ENCODE data around the gene ZNF839. TPM values are rescaled to one million over a fixed set of nuclear protein-coding genes. Genes with fewer than 3 reads are reported as not detected.
A peak's percentile ranks its signal among the peaks of the same experiment; 100 is the strongest.

The ZNF839 gene
- polyA plus RNA-seq, 4 donors: 7.8 to 21.7 (median 14.3) TPM

GRCh38 chr14:102316743-102317563, 2.6 kb upstream of the ZNF839 start:
- Histone ChIP-seq H3K4me3 (ENCODE audit: low read depth in 1 of 3, low read length in 3 of 3) (peak overlapping the region; percentile 36 to 74 (median 37)), H3K36me3 (ENCODE audit: control insufficient read depth in 3 of 3, insufficient read depth in 2 of 3, low read depth in 1 of 3, low read length in 3 of 3) (no peaks in the 10 kb centered on the region), H3K4me1 (ENCODE audit: control insufficient read depth in 3 of 3, insufficient read depth in 2 of 3, low read depth in 1 of 3, low read length in 2 of 3) (peaks cover 5 to 44% (median 5%) of the 10 kb centered on the region in 3 donors), H3K9me3 (ENCODE audit: control insufficient read depth in 2 of 2, insufficient read depth in 1 of 2, low read depth in 1 of 2, low read length in 1 of 2) (no peaks in the 10 kb centered on the region), H3K27ac (ENCODE audit: low read depth in 1 of 3, low read length in 2 of 3) (peak overlapping the region; percentile 45 to 97 (median 85)), H3K27me3 (ENCODE audit: control insufficient read depth in 3 of 3, insufficient read depth in 3 of 3, low read length in 3 of 3) (no peaks in the 10 kb centered on the region)
- 0 to 1% (median 1%) methylated on average over 54 of the region's 54 CpGs for WGBS, 3 donors
- peak; percentile 89 to 95 for DNase-seq
- no peak for FAIRE-seq

- peak overlapping the region; percentile 36 to 74 (median 37) for H3K4me3 ChIP-seq (ENCODE audit: low read depth in 1 of 3, low read length in 3 of 3)
- H3K9me3 ChIP-seq (ENCODE audit: control insufficient read depth in 2 of 2, insufficient read depth in 1 of 2, low read depth in 1 of 2, low read length in 1 of 2): no peaks in the 10 kb centered on the region
- no peaks in the 10 kb centered on the region for H3K27me3 ChIP-seq (ENCODE audit: control insufficient read depth in 3 of 3, insufficient read depth in 3 of 3, low read length in 3 of 3)
- H3K36me3 ChIP-seq (ENCODE audit: control insufficient read depth in 3 of 3, insufficient read depth in 2 of 3, low read depth in 1 of 3, low read length in 3 of 3): peaks cover 0 to 3% (median 0%) of the 10 kb centered on the region in 3 donors
- FAIRE-seq (no peak), DNase-seq (peak; percentile 53 to 70)
- peaks cover 5 to 52% (median 7%) of the 10 kb centered on the region in 3 donors for H3K4me1 ChIP-seq (ENCODE audit: control insufficient read depth in 3 of 3, insufficient read depth in 2 of 3, low read depth in 1 of 3, low read length in 2 of 3)
- H3K27ac ChIP-seq (ENCODE audit: low read depth in 1 of 3, low read length in 2 of 3): peak overlapping the region; percentile 45 to 97 (median 85)
- WGBS, 3 donors: 18 to 43% (median 32%) methylated on average over 12 of the region's 12 CpGs
Observed at GRCh38 chr14:102317564-102318248, 1.8 kb upstream of the ZNF839 start.

GRCh38 chr14:102318781-102319276, 717 bp upstream of the ZNF839 start:
- H3K4me1 ChIP-seq (ENCODE audit: control insufficient read depth in 3 of 3, insufficient read depth in 2 of 3, low read depth in 1 of 3, low read length in 2 of 3): peaks cover 5 to 62% (median 7%) of the 10 kb centered on the region in 3 donors
- FAIRE-seq: no peak
- WGBS, 3 donors: 52 to 62% (median 60%) methylated on average over 15 of the region's 15 CpGs
- DNase-seq: no peak
- H3K4me3 ChIP-seq (ENCODE audit: low read depth in 1 of 3, low read length in 3 of 3): peak overlapping the region in 2 of 3 donors; percentile 64 to 88
- no peaks in the 10 kb centered on the region for H3K27me3 ChIP-seq (ENCODE audit: control insufficient read depth in 3 of 3, insufficient read depth in 3 of 3, low read length in 3 of 3)
- H3K27ac ChIP-seq (ENCODE audit: low read depth in 1 of 3, low read length in 2 of 3): peak overlapping the region; percentile 83 to 95 (median 94)
- H3K9me3 ChIP-seq (ENCODE audit: control insufficient read depth in 2 of 2, insufficient read depth in 1 of 2, low read depth in 1 of 2, low read length in 1 of 2): no peaks in the 10 kb centered on the region
- peaks cover 0 to 9% (median 0%) of the 10 kb centered on the region in 3 donors for H3K36me3 ChIP-seq (ENCODE audit: control insufficient read depth in 3 of 3, insufficient read depth in 2 of 3, low read depth in 1 of 3, low read length in 3 of 3)

GRCh38 chr14:102320033-102320660, 601 bp downstream of the ZNF839 start:
- Histone ChIP-seq H3K9me3 (ENCODE audit: control insufficient read depth in 2 of 2, insufficient read depth in 1 of 2, low read depth in 1 of 2, low read length in 1 of 2) (no peaks in the 10 kb centered on the region), H3K36me3 (ENCODE audit: control insufficient read depth in 3 of 3, insufficient read depth in 2 of 3, low read depth in 1 of 3, low read length in 3 of 3) (peaks cover 0 to 9% (median 0%) of the 10 kb centered on the region in 3 donors), H3K4me1 (ENCODE audit: control insufficient read depth in 3 of 3, insufficient read depth in 2 of 3, low read depth in 1 of 3, low read length in 2 of 3) (peaks cover 5 to 56% (median 7%) of the 10 kb centered on the region in 3 donors), H3K4me3 (ENCODE audit: low read depth in 1 of 3, low read length in 3 of 3) (peak overlapping the region; percentile 64 to 88 (median 86)), H3K27ac (ENCODE audit: low read depth in 1 of 3, low read length in 2 of 3) (peak overlapping the region; percentile 83 to 95 (median 94)), H3K27me3 (ENCODE audit: control insufficient read depth in 3 of 3, insufficient read depth in 3 of 3, low read length in 3 of 3) (no peaks in the 10 kb centered on the region)
- 5 to 7% (median 5%) methylated on average over 16 to 30 of the region's 30 CpGs for WGBS, 3 donors
- FAIRE-seq (no peak), DNase-seq (peak; percentile 31 to 74)

GRCh38 chr14:102320671-102321455, 1.3 kb downstream of the ZNF839 start:
- H3K36me3 ChIP-seq (ENCODE audit: control insufficient read depth in 3 of 3, insufficient read depth in 2 of 3, low read depth in 1 of 3, low read length in 3 of 3): peaks cover 0 to 12% (median 0%) of the 10 kb centered on the region in 3 donors
- 68 to 83% (median 73%) methylated on average over 17 of the region's 17 CpGs for WGBS, 3 donors
- FAIRE-seq (no peak), DNase-seq (peak; percentile 39 to 60)
- no peaks in the 10 kb centered on the region for H3K9me3 ChIP-seq (ENCODE audit: control insufficient read depth in 2 of 2, insufficient read depth in 1 of 2, low read depth in 1 of 2, low read length in 1 of 2)
- H3K4me1 ChIP-seq (ENCODE audit: control insufficient read depth in 3 of 3, insufficient read depth in 2 of 3, low read depth in 1 of 3, low read length in 2 of 3): peaks cover 5 to 55% (median 7%) of the 10 kb centered on the region in 3 donors
- H3K4me3 ChIP-seq (ENCODE audit: low read depth in 1 of 3, low read length in 3 of 3): peak overlapping the region in 2 of 3 donors; percentile 64 to 88
- peak overlapping the region; percentile 42 to 95 (median 83) for H3K27ac ChIP-seq (ENCODE audit: low read depth in 1 of 3, low read length in 2 of 3)
- H3K27me3 ChIP-seq (ENCODE audit: control insufficient read depth in 3 of 3, insufficient read depth in 3 of 3, low read length in 3 of 3): no peaks in the 10 kb centered on the region

- Histone ChIP-seq H3K27ac (ENCODE audit: low read depth in 1 of 3, low read length in 2 of 3) (peak overlapping the region; percentile 52 to 83 (median 63)), H3K9me3 (ENCODE audit: control insufficient read depth in 2 of 2, insufficient read depth in 1 of 2, low read depth in 1 of 2, low read length in 1 of 2) (no peaks in the 10 kb centered on the region), H3K4me1 (ENCODE audit: control insufficient read depth in 3 of 3, insufficient read depth in 2 of 3, low read depth in 1 of 3, low read length in 2 of 3) (peaks cover 5 to 52% (median 7%) of the 10 kb centered on the region in 3 donors), H3K36me3 (ENCODE audit: control insufficient read depth in 3 of 3, insufficient read depth in 2 of 3, low read depth in 1 of 3, low read length in 3 of 3) (peaks cover 0 to 20% (median 0%) of the 10 kb centered on the region in 3 donors), H3K4me3 (ENCODE audit: low read depth in 1 of 3, low read length in 3 of 3) (no peak overlapping the region), H3K27me3 (ENCODE audit: control insufficient read depth in 3 of 3, insufficient read depth in 3 of 3, low read length in 3 of 3) (no peaks in the 10 kb centered on the region)
- DNase-seq: peak; percentile 88 to 90
- no peak for FAIRE-seq
- 24 to 68% (median 39%) methylated on average over 12 of the region's 12 CpGs for WGBS, 3 donors
Observed at GRCh38 chr14:102321456-102322422, 2.2 kb downstream of the ZNF839 start.

- FAIRE-seq: no peak
- peak overlapping the region in 2 of 3 donors; percentile 36 to 83 for H3K27ac ChIP-seq (ENCODE audit: low read depth in 1 of 3, low read length in 2 of 3)
Observed at GRCh38 chr14:102323102-102323501, 3.6 kb downstream of the ZNF839 start.

More at GRCh38 chr14:102323102-102323501, 3.6 kb downstream of the ZNF839 start:
- Histone ChIP-seq H3K9me3 (ENCODE audit: control insufficient read depth in 2 of 2, insufficient read depth in 1 of 2, low read depth in 1 of 2, low read length in 1 of 2) (no peaks in the 10 kb centered on the region), H3K27me3 (ENCODE audit: control insufficient read depth in 3 of 3, insufficient read depth in 3 of 3, low read length in 3 of 3) (no peaks in the 10 kb centered on the region), H3K4me3 (ENCODE audit: low read depth in 1 of 3, low read length in 3 of 3) (no peak overlapping the region), H3K36me3 (ENCODE audit: control insufficient read depth in 3 of 3, insufficient read depth in 2 of 3, low read depth in 1 of 3, low read length in 3 of 3) (peaks cover 0 to 29% (median 0%) of the 10 kb centered on the region in 3 donors), H3K4me1 (ENCODE audit: control insufficient read depth in 3 of 3, insufficient read depth in 2 of 3, low read depth in 1 of 3, low read length in 2 of 3) (peaks cover 5 to 47% (median 7%) of the 10 kb centered on the region in 3 donors)
- peak; percentile 45 to 53 for DNase-seq
- 16 to 37% (median 21%) methylated on average over 7 to 8 of the region's 8 CpGs for WGBS, 3 donors
